Measurements from ENCODE around the gene ACOXL. TPM values are rescaled to one million over a fixed set of nuclear protein-coding genes. Genes with fewer than 3 reads are reported as not detected.

Gene ACOXL
- total RNA-seq, 2 experiments from 2014 or later: not detected

GRCh38 chr2:110740747-110741349, 8.5 kb downstream of the ACOXL start:
- H3K9me3 Mint-ChIP-seq: no peaks in the 10 kb centered on the region
- peaks cover 17 to 37% of the 10 kb centered on the region in 2 experiments for H3K27me3 ChIP-seq (ENCODE audit: control insufficient read depth in 1 of 2, insufficient read depth in 2 of 2, low read length in 2 of 2)
- ChIA-PET POLR2A (no interaction called here), CTCF (no interaction called here)
- H3K36me3 ChIP-seq (ENCODE audit: insufficient read depth, low read length): no peaks in the 10 kb centered on the region
- no peaks in the 10 kb centered on the region for H3K9me3 ChIP-seq (ENCODE audit: control insufficient read depth in 1 of 2, insufficient read depth in 1 of 2, low read length in 2 of 2)
- H3K27ac ChIP-seq (ENCODE audit: low read depth in 1 of 2, low read length in 2 of 2): no peak overlapping the region
- H3K4me3 ChIP-seq (ENCODE audit: low read length): no peak overlapping the region
- H3K4me1 Mint-ChIP-seq (ENCODE audit: low read depth): no peaks in the 10 kb centered on the region
- H3K36me3 Mint-ChIP-seq (ENCODE audit: low read depth): no peaks in the 10 kb centered on the region
- intact Hi-C loops (cut with DNase I, micrococcal nuclease): no loop called here
- no peaks in the 10 kb centered on the region for H3K4me1 ChIP-seq (ENCODE audit: insufficient read depth, low read length)
- H3K27ac Mint-ChIP-seq: no peak overlapping the region
- no peak overlapping the region for H3K4me3 Mint-ChIP-seq
- H3K27me3 Mint-ChIP-seq: peaks cover 71% of the 10 kb centered on the region
- no peak for TF ChIP-seq CTCF (IDR thresholded peaks at IDR 0.05)
- no peak for DNase-seq
- ATAC-seq (ENCODE audit: poor library complexity): no peak

GRCh38 chr2:110741491-110741980, 9.2 kb downstream of the ACOXL start:
- ChIA-PET CTCF (no interaction called here), POLR2A (no interaction called here)
- DNase-seq: no peak
- no peaks in the 10 kb centered on the region for H3K9me3 ChIP-seq (ENCODE audit: control insufficient read depth in 1 of 2, insufficient read depth in 1 of 2, low read length in 2 of 2)
- TF ChIP-seq CTCF (IDR thresholded peaks at IDR 0.05): no peak
- intact Hi-C loops (cut with DNase I, micrococcal nuclease): no loop called here
- ATAC-seq (ENCODE audit: poor library complexity): no peak
- H3K36me3 ChIP-seq (ENCODE audit: insufficient read depth, low read length): no peaks in the 10 kb centered on the region
- Mint-ChIP-seq H3K9me3 (no peaks in the 10 kb centered on the region), H3K27me3 (peaks cover 70% of the 10 kb centered on the region), H3K36me3 (ENCODE audit: low read depth) (no peaks in the 10 kb centered on the region), H3K4me1 (ENCODE audit: low read depth) (no peaks in the 10 kb centered on the region), H3K4me3 (no peak overlapping the region), H3K27ac (no peak overlapping the region)
- H3K27ac ChIP-seq (ENCODE audit: low read depth in 1 of 2, low read length in 2 of 2): no peak overlapping the region
- no peak overlapping the region for H3K4me3 ChIP-seq (ENCODE audit: low read length)
- no peaks in the 10 kb centered on the region for H3K4me1 ChIP-seq (ENCODE audit: insufficient read depth, low read length)
- peaks cover 17 to 30% of the 10 kb centered on the region in 2 experiments for H3K27me3 ChIP-seq (ENCODE audit: control insufficient read depth in 1 of 2, insufficient read depth in 2 of 2, low read length in 2 of 2)

- peaks cover 15 to 21% of the 10 kb centered on the region in 2 experiments for H3K27me3 ChIP-seq (ENCODE audit: control insufficient read depth in 1 of 2, insufficient read depth in 2 of 2, low read length in 2 of 2)
- no peak overlapping the region for H3K27ac ChIP-seq (ENCODE audit: low read depth in 1 of 2, low read length in 2 of 2)
- H3K4me3 Mint-ChIP-seq: no peak overlapping the region
- no peaks in the 10 kb centered on the region for H3K36me3 Mint-ChIP-seq (ENCODE audit: low read depth)
- CTCF ChIA-PET: no interaction called here
- H3K27me3 Mint-ChIP-seq: peaks cover 61% of the 10 kb centered on the region
- no peak overlapping the region for H3K27ac Mint-ChIP-seq
- intact Hi-C loops (cut with DNase I, micrococcal nuclease): no loop called here
- H3K9me3 Mint-ChIP-seq: no peaks in the 10 kb centered on the region
- H3K9me3 ChIP-seq (ENCODE audit: control insufficient read depth in 1 of 2, insufficient read depth in 1 of 2, low read length in 2 of 2): no peaks in the 10 kb centered on the region
- peaks cover 4% of the 10 kb centered on the region for H3K4me1 ChIP-seq (ENCODE audit: insufficient read depth, low read length)
- no peak for TF ChIP-seq CTCF (IDR thresholded peaks at IDR 0.05)
- DNase-seq: no peak
- H3K4me3 ChIP-seq (ENCODE audit: low read length): no peak overlapping the region
- H3K36me3 ChIP-seq (ENCODE audit: insufficient read depth, low read length): no peaks in the 10 kb centered on the region
- no peak for ATAC-seq (ENCODE audit: poor library complexity)
- POLR2A ChIA-PET: no interaction called here
- peaks cover under 1% of the 10 kb centered on the region for H3K4me1 Mint-ChIP-seq (ENCODE audit: low read depth)
These were observed 10.0 kb downstream of the ACOXL start for GRCh38 chr2:110742412-110742811.

Measured in CD4-positive, alpha-beta T cell (primary cell).